ENCODE data around the gene CASP10. TPM values are rescaled to one million over a fixed set of nuclear protein-coding genes. Genes with fewer than 3 reads are reported as not detected.

Gene CASP10
- total and polyA plus RNA-seq, 2 of the 13 experiments (the other 11 are each of a cell fraction or from before 2014, with no cell fraction given) = 22.2 to 23.8 TPM

- no peak for TF ChIP-seq HOMEZ (CRISPR knock-in tag; IDR thresholded peaks at IDR 0.05; ENCODE audit: low read depth)
- TF ChIP-seq AGO1 (IDR thresholded peaks at IDR 0.05; ENCODE audit: low read depth, low read length, poor library complexity, severe bottlenecking) = no peak
- no peak for TF ChIP-seq TAF1 (CRISPR knock-in tag; IDR thresholded peaks at IDR 0.05)
- TF ChIP-seq ETS1 (CRISPR knock-in tag; IDR thresholded peaks at IDR 0.05) = no peak
- no peak for TF ChIP-seq ATF6 (CRISPR knock-in tag; conservative IDR thresholded peaks at IDR 0.05)
- TF ChIP-seq PRDM4 (CRISPR knock-in tag; IDR thresholded peaks at IDR 0.05; ENCODE audit: borderline replicate concordance) = no peak
- TF ChIP-seq ZNF609 (CRISPR knock-in tag; IDR thresholded peaks at IDR 0.05; ENCODE audit: borderline replicate concordance) = peak; percentile 42; the same call in 1 of the 2 replicates
- TF ChIP-seq ATF3 (CRISPR knock-in tag; IDR thresholded peaks at IDR 0.05) = no peak
Measured at GRCh38 chr2:201205515-201205849, 22.5 kb downstream of the CASP10 start (continued).

All from HepG2 (cell line).